HG03039 (cell line): ENCODE measurements around the gene NUPR2.
A peak's percentile ranks its signal among the peaks of the same experiment; 100 is the strongest.
"Not testable (repeated sequence)": the region's sequence is repeated elsewhere in the genome, so short reads cannot be mapped to it uniquely, and the experiment has no call there.

Experiments
- ATAC-seq: cut with Tn5 transposase; IDR thresholded peaks from one replicate; pipeline ENCODE4 v1.9.1; 2021; ENCODE audit warnings: mild to moderate bottlenecking, moderate library complexity; ENCODE audit not compliant: unreplicated experiment

NUPR2 gene

DNA sequence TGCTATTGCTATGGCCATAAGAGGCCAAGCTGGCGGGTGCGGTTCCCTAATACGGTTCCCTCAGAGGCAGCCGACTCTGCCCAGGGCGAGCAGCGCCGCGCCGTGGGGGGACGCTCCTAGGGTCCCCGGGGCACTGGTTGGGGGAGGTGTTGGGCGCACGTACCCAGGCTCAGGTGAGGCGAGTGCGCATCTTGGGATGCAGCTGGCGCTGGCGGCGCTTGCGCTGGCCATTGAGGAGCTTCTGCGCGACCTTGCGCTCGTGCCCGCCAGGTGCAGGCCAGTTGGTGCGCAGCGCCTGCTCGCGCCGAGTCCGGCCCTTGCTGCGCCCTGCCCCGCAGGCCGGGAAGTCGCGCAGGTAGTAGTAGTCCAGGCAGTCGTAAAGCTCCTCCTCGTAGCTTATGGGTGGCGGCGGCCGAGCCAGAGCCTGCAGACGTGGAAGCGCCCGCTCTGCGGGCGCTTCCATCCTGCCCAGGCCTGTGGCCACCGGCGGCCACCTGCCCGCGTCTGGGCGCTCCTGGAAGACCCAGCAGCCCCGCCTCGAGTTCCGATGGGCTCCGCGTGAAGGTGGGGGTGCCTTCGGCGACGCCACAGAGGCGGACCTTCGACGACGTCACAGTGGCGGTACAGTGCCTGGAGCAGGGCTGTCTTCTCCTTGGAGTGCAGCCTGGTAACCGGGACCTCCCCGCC lies at the start of gene NUPR2:
TSS of gene NUPR2 (minus strand) at position 566 of the 687 bp plus-strand sequence. CDS start at position 463, 103 bp downstream.
- no peak for ATAC-seq

DNA sequence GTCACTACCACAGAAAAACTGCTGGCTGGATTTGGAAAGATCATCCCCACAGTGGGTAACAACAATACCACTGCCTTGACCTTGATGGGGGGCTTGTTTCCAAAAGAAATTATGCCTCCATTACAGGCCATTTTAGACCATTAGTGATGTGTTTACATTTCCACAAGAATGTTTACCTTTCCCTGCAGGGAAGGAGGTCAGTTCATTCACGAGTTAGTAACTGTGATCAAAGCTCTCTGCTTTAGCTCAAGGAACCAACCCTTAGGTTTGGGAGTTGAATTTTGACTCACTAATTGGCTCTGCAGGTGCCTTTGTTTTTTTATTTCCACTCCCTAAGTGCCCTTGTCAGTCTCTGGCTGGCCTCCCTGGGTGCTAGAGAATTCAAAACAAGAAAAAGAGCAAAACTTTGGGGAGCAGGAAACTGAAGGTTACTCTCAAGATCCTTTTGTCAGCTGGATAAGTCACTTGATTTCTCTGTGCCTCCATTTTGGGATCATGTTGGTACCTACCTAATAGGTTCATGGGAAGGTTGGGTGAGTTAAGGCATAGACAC lies 41.1 kb upstream of the NUPR2 start:
- ATAC-seq = no peak

GRCh38 chr7:56131062-56131461 lies 14.8 kb upstream of the NUPR2 start:
- ATAC-seq = not testable (repeated sequence)

GRCh38 chr7:56127241-56127975 lies 11.2 kb upstream of the NUPR2 start:
- ATAC-seq = no peak

GRCh38 chr7:56125831-56126230 lies 9.6 kb upstream of the NUPR2 start:
- ATAC-seq = no peak

DNA sequence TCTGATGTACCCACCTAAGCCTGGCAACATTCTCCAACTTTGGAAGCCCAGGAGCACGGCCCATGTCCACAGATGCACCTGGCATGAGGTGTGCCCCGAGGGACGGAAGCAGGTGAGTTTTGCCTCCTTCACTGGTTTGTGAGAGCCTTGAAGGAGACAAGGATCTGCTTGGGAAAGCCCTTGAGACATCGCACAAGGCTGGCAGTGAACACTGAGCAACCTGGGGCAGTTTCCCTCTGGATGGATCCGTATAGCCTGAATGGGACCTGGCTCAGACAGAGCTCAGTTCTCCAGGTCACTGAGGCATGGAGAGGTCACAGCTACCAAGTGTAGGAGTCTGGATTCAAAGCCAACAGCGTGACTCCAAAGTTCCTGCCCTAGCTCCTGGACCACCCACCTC lies 8.8 kb upstream of the NUPR2 start:
- ATAC-seq = no peak

DNA sequence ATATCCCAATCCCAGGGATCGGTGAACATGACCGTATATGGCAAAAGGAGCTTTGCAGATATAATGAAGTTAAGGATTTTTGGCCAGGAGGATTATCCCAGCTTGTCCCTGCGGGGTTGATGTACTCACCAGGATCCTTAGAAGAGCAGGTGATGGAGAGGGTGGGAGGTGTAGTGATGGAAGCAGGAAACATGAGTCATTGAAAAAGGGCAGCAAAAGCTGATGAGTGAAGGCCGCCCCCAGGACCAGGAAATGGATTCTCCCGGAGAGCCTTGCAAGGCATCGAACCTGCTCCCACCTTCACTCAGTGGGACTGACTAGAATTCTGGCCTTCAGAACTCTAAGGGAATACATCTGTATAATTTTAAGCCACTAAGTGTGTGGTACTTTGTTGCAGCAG lies 5.2 kb upstream of the NUPR2 start:
- ATAC-seq = no peak

GRCh38 chr7:56112244-56112643 lies 4.0 kb downstream of the NUPR2 start:
- not testable (repeated sequence) for ATAC-seq

DNA sequence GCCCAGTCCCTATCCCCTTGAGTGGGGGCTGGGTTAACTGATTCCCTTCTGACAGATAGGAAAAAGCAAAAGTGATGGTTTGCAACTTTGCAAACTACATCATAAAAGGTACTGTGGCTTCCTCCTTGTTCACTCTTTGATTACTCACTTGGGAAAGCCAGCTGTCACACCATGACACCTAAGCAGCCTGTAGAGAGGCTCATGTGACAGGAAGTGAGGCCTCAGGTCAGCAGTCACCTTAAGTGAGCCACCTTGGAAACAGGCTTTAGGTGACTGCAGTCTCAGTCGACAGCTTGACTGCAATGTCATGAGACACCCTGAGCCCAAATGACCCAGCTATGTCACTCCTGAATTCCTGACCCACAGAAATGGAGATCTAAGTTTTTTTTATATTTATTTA lies 5.6 kb downstream of the NUPR2 start:
- no peak for ATAC-seq

- ATAC-seq = no peak
Observed at GRCh38 chr7:56107954-56108258, 8.3 kb downstream of the NUPR2 start.

- peak; percentile 100 for ATAC-seq
Observed at GRCh38 chr7:56106108-56107073, 9.8 kb downstream of the NUPR2 start, which contains the start of gene CHCHD2. Gene CHCHD2, minus strand, starts transcription at chr7:56106476. Its CDS starts 63 bp downstream, at chr7:56106413.

DNA sequence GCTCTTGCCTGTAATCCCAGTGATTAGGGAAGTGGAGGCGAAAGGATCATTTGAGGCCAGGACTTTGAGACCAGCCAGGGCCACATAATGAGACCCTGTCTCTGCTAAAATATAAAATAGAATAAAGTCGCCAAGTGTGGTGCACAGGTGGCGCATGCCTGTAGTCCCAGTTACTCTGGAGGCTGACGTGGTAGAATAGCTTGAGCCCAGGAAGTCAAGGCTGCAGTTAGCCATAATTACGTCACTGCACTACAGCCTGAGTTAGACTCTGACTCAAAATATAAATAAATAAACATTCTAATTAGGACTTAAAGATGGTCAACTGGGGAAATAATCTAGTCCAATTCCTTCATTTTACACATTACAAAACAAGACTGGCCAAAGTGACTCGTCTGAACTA lies 10.7 kb downstream of the NUPR2 start:
- ATAC-seq = no peak

- not testable (repeated sequence) for ATAC-seq
Observed at GRCh38 chr7:56104138-56104537, 12.1 kb downstream of the NUPR2 start.

DNA sequence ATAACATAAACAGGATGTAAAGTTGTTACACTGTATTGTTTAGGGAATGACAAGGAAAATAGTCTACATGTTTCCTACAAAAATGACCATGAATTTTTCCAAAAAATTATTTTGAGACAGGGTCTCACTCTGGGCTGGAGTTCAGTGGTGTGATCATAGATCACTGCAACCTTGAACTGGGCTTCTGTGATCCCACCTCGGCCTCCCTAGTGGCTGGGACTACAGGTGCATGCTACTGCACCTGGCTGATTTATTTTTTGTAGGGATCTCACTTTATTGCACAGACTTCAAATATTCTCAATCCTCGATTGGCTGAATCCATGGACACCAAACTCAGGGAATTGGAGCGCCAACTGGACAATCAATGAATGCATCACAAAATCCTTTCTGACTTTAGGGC lies 16.6 kb downstream of the NUPR2 start:
- ATAC-seq = no peak

- not testable (repeated sequence) for ATAC-seq
Observed at GRCh38 chr7:56098187-56099008, 17.8 kb downstream of the NUPR2 start.

- no peak for ATAC-seq
Observed at GRCh38 chr7:56097700-56098099, 18.5 kb downstream of the NUPR2 start.

DNA sequence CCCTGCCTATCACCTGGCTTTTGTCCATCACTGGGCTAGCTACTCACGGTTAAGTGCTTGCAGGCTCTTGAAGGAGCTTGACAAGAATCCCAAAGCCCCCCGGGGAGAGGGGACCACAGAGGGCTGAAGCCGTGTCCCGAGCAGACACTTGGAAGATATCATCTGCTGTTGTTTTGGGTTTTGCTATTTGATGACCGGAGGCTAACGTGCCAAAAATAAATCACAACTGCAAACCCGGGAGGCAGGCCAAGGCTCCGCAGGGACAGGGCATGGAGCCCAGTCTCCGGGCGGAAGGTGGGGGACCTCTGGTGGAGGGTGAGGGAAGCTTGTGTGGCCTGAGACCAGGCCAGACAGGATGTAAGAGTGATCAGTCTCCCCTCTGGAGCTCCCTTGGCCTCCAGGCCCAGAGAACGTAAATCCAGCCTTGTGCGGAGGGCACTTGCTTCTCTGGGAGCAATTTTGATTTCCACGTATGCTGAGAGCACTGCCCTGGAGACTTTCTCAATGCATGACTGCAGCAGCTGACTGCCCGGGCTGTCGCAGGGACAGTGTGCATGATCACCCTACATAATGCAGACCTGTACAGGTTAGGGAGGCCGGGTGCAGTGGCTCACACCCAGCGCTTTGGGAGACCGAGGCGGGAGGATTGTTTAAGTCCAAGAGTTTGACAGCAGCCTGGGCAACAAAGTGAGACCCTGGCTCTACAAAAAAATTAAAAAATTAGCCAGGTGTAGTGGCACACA lies 23.3 kb downstream of the NUPR2 start, which contains the start of gene PHKG1:
TSS of gene PHKG1 (minus strand) at position 164 of the 743 bp plus-strand sequence. CDS start 4,011 bp downstream, outside the sequence.
- no peak for ATAC-seq

GRCh38 chr7:56092388-56092787 lies 23.8 kb downstream of the NUPR2 start:
- not testable (repeated sequence) for ATAC-seq

DNA sequence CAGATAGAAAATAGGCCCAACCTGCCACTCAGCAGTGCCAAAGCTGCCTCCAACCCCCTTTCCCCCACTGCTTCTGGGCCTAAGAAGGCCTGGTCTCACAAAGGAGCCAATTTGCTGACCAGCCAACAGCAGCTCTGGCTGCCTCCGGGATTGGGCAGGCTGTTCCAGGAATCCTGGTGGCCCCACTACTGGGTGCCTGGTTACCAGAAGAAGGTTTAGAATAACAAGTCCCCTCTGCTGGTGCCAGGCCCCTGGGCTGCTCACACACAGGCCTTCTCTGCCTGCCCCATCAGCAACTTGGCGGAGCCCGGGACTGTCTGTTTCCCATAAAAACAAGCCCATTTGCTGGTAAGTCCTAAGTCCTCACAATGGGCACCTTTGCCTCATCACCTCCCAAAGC lies 24.6 kb downstream of the NUPR2 start:
- no peak for ATAC-seq
